ENCODE results near the gene CDC42EP2.

The CDC42EP2 gene

GRCh38 chr11:65314501-65315203, at the start of gene CDC42EP2:
Gene CDC42EP2, plus strand, starts transcription at chr11:65314866. Its CDS starts 6,033 bp downstream, at chr11:65320899.
- peak; percentile 96 for DNase-seq (ENCODE audit: low spot score)

GRCh38 chr11:65266210-65266609, 48.5 kb upstream of the CDC42EP2 start:
- no peak for DNase-seq (ENCODE audit: low spot score)

GRCh38 chr11:65274735-65275682, 39.7 kb upstream of the CDC42EP2 start:
- peak; percentile 86 for DNase-seq (ENCODE audit: low spot score)

GRCh38 chr11:65275906-65276305, 38.8 kb upstream of the CDC42EP2 start:
- DNase-seq (ENCODE audit: low spot score) = no peak

- DNase-seq (ENCODE audit: low spot score) = no peak
Measured at GRCh38 chr11:65277631-65278277, 36.9 kb upstream of the CDC42EP2 start.

GRCh38 chr11:65278356-65278755, 36.3 kb upstream of the CDC42EP2 start:
- DNase-seq (ENCODE audit: low spot score) = peak; percentile 24

- DNase-seq (ENCODE audit: low spot score) = no peak
Measured at GRCh38 chr11:65279279-65279678, 35.4 kb upstream of the CDC42EP2 start.

GRCh38 chr11:65279741-65280440, 34.8 kb upstream of the CDC42EP2 start:
- peak; percentile 53 for DNase-seq (ENCODE audit: low spot score)

- no peak for DNase-seq (ENCODE audit: low spot score)
Measured at GRCh38 chr11:65280646-65281045, 34.0 kb upstream of the CDC42EP2 start.

GRCh38 chr11:65286686-65287085, 28.0 kb upstream of the CDC42EP2 start:
- DNase-seq (ENCODE audit: low spot score) = no peak

- DNase-seq (ENCODE audit: low spot score) = no peak
Measured at GRCh38 chr11:65287601-65288000, 27.1 kb upstream of the CDC42EP2 start.

GRCh38 chr11:65288706-65289536, 25.7 kb upstream of the CDC42EP2 start:
- DNase-seq (ENCODE audit: low spot score) = peak; percentile 36

GRCh38 chr11:65290448-65291165, 24.1 kb upstream of the CDC42EP2 start:
- DNase-seq (ENCODE audit: low spot score) = peak; percentile 92

- DNase-seq (ENCODE audit: low spot score) = peak; percentile 55
Measured at GRCh38 chr11:65291613-65292012, 23.1 kb upstream of the CDC42EP2 start.

GRCh38 chr11:65292890-65293289, 21.8 kb upstream of the CDC42EP2 start:
- DNase-seq (ENCODE audit: low spot score) = no peak

- DNase-seq (ENCODE audit: low spot score) = no peak
Measured at GRCh38 chr11:65293909-65294381, 20.7 kb upstream of the CDC42EP2 start.

GRCh38 chr11:65295001-65295400, 19.7 kb upstream of the CDC42EP2 start:
- no peak for DNase-seq (ENCODE audit: low spot score)

- DNase-seq (ENCODE audit: low spot score) = no peak
Measured at GRCh38 chr11:65295571-65296341, 18.9 kb upstream of the CDC42EP2 start.

- no peak for DNase-seq (ENCODE audit: low spot score)
Measured at GRCh38 chr11:65297026-65297672, 17.5 kb upstream of the CDC42EP2 start.

Measured in AG20443 (cell line).